ENCODE measurements around the gene ATRAID. TPM values are rescaled to one million over a fixed set of nuclear protein-coding genes. Genes with fewer than 3 reads are reported as not detected.
"Not testable (repeated sequence)": the region's sequence is repeated elsewhere in the genome, so short reads cannot be mapped to it uniquely, and the experiment has no call there.

ATRAID gene, protein sequence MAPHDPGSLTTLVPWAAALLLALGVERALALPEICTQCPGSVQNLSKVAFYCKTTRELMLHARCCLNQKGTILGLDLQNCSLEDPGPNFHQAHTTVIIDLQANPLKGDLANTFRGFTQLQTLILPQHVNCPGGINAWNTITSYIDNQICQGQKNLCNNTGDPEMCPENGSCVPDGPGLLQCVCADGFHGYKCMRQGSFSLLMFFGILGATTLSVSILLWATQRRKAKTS
- 115 TPM for total RNA-seq
- long read RNA-seq, transcript ATRAID-201 (7 exons, 1,240 nt) = major isoform, 38 of 63 reads
- long read RNA-seq, transcript ATRAID-202 (7 exons, 1,059 nt) = minor isoform, 21 of 63 reads
- long read RNA-seq, partial matches to known transcripts = 3 of 63 reads
- long read RNA-seq, other reads (novel, unspliced or antisense) = 1 of 63 reads

DNA sequence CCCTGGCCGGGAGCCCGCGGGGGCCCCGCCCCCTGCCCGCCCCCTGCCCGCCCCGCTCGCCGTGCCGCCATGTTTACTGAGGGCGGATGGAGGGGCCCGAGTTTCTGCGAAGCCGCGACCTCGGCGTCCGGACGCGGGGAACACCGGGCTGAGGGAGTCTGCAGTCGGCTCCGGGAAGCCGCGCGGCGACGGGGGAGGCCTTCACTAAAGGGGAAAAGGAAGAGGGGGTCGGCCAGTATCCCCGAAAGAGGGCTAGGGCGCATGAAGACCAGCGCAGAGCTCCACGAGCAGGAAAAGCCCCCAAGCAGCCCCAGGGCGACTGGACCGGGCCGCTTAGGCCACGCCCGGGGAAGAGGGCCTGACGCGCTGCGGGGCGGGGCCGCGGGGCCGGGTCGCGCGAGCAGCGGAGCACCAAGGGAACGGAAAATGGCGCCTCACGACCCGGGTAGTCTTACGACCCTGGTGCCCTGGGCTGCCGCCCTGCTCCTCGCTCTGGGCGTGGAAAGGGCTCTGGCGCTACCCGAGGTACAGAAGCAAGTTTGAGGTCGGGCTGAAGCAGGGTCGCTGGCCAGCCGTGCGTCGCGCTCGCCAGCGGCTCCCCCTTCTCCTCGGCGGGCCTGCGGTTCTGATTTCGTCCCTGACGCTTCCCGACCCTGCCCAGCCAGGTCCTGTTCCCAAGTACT lies at the start of gene ATRAID, which contains the start of gene SLC5A6:
ATRAID (plus strand) TSS at position 99 of the 683 bp plus-strand sequence; CDS start at position 427, 328 bp downstream.
SLC5A6 (minus strand) TSS at position 326 of the 683 bp plus-strand sequence. CDS start 4,618 bp downstream, outside the sequence.
- intact Hi-C loops (cut with DNase I) = loop anchor here (5.0 kb wide), 2 partner anchors 160 to 240 kb away; partner anchors contain the start of genes EIF2B4, MAPRE3 and SNX17
- ATAC-seq = peak; percentile 98
- peak; percentile 95 for DNase-seq (ENCODE audit: missing footprints)

DNA sequence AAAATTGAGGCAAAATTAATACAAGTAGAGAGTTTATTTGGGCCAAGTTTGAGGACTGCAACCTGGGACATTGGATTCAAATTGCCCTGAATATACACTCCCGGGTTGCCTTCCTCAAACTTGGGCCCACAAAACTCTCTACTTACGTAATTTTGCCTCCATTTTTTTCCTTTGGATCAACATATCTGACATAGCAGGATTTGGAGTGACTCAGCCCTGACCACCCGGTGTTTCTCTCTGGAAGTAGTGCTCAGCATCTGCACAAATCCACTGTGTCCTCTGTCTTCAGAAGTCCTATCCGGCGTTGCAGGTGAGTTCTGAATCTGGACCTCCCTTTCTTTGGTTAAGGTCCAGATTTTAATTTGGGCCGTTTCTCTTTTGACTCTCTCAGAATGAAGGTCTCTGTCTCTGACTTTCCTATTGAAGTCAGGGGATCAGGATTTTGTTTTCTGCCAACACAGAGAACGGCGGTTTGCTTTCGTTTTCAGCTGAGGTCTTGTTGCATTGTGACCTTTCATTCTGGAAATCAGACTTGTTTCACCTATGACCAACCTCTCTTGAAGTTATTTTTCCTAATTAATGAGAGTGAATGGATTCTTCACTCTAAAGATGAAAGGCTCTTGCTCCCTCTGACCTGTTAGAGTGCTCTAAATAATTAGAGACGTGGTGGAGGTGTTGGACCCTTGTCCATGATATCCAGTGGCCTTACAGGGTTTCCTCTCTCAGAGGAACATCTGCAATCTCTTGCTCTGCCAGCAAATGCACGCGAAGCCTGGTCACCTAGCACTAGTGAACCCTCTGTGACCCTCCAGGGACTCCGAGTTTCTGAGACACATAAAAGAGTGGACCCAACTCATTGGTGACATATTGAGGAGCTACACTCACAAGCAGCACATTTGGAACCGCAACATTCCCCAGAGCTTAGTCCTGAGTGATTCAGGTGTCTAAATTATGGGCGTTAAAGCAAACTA lies 49.4 kb upstream of the ATRAID start:
- DNase-seq (ENCODE audit: missing footprints) (no peak), ATAC-seq (no peak)
- intact Hi-C loops (cut with DNase I) = no loop called here

DNA sequence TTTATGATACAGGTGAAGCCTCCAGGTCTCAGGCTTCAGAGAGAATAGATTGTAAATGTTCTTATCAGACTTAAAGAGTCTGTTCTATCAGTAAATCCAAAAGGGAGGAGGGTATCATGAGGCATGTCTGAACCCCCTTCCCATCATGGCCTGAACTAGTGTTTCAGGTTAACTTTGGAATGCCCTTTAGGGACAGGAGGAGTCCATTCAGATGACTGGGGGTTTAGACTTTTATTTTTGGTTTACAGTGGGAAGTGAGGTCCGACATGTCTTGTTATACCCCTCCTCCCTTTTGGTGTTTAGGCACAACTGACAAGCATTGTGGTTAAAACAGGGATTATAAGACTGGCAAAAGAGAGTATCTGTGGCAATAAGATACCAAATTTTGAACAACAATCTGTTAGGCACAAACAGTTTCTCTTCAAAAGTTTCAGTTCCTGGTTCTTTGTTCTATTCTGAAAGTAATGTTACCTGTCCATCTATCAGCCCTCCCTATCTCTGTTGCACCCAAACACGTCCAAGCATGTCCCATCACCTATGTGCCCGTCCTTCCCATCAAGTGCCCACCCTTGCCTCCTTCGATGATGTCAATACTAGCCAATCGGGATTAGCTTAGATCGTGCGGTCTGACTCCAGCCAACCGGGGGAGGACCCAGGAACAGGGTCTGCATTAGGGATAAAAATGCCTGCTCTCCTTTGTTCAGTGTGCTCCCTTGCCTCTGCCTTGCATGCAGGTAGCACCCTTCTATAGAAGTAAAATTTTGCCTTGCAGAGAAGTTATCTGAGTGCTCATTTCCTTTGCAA lies 46.7 kb upstream of the ATRAID start:
- no peak for ATAC-seq
- intact Hi-C loops (cut with DNase I) = no loop called here
- DNase-seq (ENCODE audit: missing footprints) = no peak

DNA sequence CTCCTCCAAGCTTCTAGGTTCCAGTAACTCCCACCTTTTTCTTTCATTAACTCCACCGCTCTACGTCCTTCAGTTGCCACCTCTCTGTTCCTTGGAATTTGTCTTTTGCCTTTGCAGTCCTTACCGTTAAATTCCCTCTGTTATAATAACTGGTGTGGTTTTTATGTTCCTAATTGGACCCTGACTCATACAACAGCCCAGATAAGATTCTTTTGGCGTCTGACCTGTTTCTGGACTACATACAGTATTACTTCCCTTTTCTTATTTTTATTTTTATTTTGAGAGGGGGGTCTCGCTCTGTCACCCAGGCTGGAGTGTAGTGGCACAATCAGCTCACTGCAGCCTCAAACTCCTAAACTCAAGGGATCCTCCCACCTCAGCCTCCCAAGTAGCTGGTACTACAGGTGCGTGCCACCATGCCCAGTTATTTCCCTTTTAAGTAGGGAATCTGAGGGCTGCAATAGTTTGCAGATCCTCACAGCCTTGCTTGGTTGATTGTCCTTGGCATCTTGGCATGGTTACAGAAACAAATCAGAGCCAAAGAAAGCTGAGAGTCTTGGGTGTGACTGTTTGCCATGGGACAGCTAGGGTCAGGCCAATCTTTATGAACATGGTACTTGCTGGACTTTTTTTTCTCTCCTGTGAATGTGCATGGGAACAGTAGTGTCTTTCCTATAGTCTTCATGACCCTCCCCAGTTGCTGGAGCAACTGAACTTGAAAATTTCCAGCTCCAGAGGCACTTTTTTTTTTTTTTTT lies 41.1 kb upstream of the ATRAID start:
- intact Hi-C loops (cut with DNase I) = no loop called here
- no peak for ATAC-seq
- DNase-seq (ENCODE audit: missing footprints) = no peak

DNA sequence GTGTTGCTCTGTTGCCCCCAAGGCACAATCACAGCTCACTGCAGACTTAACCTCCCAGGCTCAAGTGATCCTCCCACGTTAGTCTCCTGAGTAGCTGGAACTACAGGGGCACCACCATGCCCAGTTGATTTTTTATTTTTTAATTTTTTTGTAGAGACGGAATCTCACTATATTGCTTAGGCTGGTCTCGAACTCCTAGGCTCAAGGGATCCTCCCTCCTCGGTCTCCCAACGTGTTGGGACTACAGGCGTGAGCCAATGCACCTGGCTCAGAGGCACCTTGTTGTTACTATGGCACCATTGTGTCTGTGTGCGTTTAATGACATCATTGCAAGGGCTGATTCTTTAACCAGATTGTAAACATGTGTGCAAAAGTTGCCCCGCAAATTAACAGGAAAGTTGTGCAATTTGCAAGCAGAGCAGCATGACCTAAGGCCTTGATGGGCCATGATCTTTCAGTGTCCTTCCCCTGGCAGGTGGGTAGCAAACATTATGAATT lies 40.4 kb upstream of the ATRAID start:
- intact Hi-C loops (cut with DNase I) = no loop called here
- ATAC-seq = no peak
- DNase-seq (ENCODE audit: missing footprints) = no peak

DNA sequence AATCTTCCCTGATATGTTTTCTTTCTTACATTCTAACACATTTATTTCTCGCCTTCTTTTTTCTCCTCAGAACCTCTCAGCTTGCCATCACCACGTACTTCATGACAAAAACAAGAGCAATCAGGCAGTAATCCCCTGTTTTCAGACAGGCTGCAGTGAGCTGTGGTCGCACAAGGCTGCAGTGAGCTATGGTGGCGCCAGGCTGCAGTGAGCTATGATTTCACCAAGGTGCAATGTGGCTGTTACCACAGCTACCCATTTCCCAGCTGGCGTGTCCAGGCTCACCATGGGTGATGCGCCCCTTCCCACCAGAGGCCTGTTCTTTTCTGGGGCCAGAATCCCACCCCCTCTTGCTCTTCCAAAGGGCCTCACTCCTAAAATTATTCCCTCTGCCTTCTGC lies 37.2 kb upstream of the ATRAID start:
- intact Hi-C loops (cut with DNase I) = no loop called here

DNA sequence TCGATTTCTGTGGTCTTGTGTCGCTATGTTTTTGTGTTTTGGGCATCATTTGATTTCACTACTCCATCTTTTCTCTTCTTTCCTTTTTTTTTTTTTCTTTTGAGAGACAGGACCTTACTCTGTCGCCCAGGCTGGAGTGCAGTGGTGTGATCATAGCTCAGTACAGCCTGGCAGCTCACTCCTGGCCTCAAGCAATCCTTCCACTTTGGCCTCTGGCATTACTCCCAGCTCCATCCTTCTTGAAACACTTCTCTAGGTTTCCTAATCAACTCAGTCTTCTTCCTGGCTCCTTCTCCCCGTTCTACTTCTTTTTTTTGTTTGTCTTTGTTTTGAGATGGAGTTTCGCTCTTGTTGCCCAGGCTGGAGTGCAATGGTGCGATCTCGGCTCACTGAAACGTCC lies 36.5 kb upstream of the ATRAID start:
- intact Hi-C loops (cut with DNase I) = no loop called here
- no peak for ATAC-seq
- no peak for DNase-seq (ENCODE audit: missing footprints)

More for the DNA sequence above, 37.2 kb upstream of the ATRAID start:
- DNase-seq (ENCODE audit: missing footprints) = no peak
- ATAC-seq = no peak

DNA sequence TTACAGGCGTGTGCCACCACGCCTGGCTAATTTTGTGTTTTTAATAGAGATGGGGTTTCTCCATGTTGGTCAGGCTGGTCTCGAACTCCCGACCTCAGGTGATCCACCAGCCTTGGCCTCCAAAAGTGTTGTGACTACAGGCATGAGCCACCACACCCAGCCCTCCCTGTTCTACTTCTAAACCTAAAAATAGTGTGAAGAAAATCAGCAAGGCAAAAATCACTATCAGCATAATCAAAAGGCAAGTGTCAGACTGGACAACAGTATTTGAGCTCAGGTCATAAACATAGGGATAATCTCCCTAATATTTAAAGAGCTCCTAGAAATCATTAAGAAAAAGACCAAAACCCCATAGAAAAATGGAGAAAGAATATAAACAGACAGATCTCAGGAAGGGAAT lies 36.1 kb upstream of the ATRAID start:
- intact Hi-C loops (cut with DNase I); ATAC-seq: not testable (repeated sequence)

DNA sequence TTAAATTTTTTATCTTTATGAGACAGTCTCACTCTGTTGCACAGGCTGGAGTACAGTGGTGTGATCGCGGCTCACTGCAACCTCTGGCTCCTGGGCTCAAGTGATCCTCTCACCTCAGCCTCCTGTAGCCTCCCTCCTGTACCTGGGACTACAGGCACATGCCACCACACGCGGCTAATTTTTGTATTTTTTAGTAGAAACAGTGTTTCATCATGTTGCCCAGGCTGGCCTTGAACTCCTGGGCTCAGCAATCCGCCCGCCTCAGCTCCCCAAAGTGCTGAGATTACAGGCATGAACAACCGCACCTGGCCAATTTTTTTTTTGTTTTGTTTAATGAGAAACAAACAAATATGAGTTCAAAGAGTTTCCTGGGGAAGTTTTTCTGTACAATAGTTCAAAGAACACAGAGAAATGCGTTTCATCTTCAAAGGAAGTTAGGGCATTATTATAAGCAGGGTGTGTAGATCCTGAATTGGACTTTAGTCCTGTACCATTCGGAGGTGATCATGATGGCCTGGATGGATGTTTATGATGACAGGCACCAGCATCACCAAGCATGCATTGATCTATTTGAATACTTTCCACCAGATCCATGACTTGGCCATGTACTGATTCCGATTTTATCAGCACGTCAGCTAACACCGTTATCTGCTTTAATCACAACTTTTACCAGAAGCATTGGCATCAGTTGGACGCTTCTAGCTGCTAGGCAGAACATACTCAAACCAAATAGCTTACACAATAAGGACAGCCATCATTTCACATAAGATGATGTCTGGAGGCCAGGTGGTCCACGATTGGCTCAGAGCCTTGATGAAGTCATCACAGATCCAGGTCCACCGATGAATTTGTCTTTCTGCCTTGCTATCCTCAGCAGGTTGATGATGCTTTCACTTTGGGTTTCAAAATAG lies 34.1 kb upstream of the ATRAID start:
- intact Hi-C loops (cut with DNase I) = no loop called here
- ATAC-seq = no peak

More for the DNA sequence above, 36.1 kb upstream of the ATRAID start:
- not testable (repeated sequence) for DNase-seq (ENCODE audit: missing footprints)

DNA sequence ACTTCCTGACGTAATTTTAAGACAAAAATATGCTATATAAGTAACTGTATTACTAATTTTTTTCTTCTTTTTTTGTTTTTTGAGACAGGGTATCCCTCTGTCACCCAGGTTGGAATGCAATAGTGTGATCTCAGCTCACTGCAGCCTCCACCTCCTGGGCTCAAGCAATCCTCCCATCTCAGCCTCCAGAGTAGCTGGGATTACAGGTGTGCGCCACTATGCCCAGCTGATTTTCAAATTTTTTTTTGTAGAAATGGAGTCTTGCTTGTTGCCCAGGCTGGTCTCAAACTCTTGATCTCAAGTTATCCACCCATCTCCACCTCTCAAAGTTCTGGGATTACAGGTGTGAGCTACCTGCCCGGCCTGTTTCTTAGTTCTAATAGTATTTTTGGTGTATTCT lies 33.4 kb upstream of the ATRAID start:
- DNase-seq (ENCODE audit: missing footprints) (no peak), ATAC-seq (no peak)
- intact Hi-C loops (cut with DNase I) = no loop called here

More for the DNA sequence above, 34.1 kb upstream of the ATRAID start:
- no peak for DNase-seq (ENCODE audit: missing footprints)

DNA sequence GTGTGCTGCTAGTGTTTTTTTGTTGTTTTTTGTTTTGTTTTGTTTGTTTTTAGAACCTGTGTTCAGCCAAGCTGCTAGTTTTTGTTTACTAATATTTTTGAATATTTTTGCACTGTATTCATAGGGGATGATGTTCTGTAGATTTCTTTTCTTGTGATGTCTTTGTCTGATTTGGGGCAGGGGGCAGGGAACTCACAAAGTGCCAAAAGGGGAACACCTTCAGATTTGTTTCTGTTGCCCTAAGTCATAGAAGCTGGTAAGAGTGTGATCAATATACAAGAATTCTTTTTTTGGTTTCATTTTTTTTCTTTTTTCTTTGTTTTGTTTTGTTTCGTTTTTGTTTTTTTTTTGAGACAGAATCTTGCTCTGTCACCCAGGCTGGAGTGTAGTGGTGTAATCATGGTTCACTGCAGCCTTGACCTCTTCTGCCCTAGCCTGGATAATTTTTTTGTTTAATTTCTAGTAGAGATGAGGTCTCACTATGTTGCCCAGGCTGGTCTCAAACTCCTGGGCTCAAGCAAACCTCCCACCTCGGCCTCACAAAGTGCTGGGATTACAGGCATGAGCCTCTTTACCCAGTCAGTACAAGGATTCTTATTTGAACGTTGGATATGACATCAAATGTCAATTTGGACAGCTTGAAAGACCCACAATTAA lies 32.4 kb upstream of the ATRAID start:
- intact Hi-C loops (cut with DNase I) = no loop called here

DNA sequence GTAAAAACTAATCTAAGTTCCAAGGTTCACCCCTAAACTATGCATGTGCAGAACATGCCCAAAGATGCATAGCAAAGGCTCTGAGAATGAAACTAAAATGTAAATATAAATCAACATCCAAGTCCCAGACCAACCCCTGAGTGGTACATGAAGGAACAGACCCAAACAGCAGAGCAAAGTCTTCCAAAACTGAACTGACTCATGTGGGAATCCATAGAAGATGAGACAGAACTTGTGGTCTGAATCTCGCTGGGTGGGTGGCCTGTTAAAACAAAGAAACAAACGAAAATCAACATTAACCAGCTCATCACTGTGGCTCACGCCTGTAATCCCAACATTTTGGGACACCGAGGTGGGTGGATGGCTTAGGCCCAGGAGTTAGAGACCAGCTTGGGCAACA lies 29.5 kb upstream of the ATRAID start:
- no peak for ATAC-seq
- intact Hi-C loops (cut with DNase I) = no loop called here
- no peak for DNase-seq (ENCODE audit: missing footprints)

More for the DNA sequence above, 32.4 kb upstream of the ATRAID start:
- DNase-seq (ENCODE audit: missing footprints) (no peak), ATAC-seq (no peak)

DNA sequence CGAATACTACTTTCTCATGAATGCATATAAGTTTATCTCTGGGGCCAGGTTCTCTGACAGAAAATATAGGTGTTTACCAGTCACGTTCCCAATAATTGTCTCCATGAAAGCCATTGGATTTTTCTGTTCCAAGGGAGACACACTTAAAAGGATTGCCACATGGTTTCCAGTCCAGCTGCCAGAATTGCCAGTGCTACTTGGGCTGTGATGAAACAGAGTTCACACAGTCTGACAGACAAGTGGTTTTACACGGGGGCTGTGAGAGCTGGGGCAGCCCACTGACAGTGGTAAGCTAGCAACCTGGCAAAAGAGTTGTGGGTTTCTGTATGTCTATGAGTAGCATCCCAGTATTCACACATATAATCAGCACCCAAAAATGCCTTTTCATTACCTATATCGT lies 27.7 kb upstream of the ATRAID start:
- DNase-seq (ENCODE audit: missing footprints) = no peak
- intact Hi-C loops (cut with DNase I) = no loop called here
- ATAC-seq = peak; percentile 73

DNA sequence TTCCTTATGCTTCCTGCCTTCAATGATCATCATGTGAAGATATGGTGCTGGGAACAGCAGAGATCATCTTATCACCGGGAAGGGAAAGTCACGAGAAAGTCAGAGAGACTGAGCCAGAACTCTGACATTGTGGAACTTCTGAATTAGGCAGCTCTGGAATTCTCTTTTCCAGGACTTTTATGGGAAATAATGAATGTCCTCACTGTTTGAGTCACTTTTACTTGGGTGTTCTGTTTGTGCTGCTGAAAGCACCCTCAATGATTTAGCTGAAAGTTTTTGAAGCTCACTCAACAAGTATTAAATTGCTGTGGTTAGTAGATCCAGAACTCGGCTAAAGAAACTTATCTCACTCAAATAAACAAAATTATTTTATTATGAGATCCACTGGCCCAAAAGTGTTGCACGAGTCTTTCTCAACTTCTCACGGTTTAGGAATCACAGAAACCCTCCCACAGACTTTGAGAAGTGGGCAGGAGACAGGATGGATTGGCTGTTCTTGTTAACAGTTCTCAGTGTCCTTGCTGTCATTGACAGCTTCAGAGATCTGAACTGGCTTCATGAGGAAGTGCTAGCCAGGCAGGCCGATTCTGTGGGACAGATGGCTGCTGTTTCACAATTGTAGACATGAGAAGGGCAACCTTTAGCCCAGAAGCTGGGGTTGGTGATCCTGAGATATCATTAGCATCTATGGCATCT lies 26.4 kb upstream of the ATRAID start:
- no peak for DNase-seq (ENCODE audit: missing footprints)
- peak; percentile 83 for ATAC-seq
- intact Hi-C loops (cut with DNase I) = no loop called here

All from Right ventricle myocardium inferior (tissue), 1 donor.